ENCODE results near the gene EFNA2.

The EFNA2 gene

GRCh38 chr19:1277061-1277460 is 8.6 kb upstream of the EFNA2 start:
- no peak for ATAC-seq (replicated peaks)
- Mint-ChIP-seq H3K4me3 (peak overlapping the region; percentile 90 to 93), H3K4me1 (peaks cover 41 to 62% of the 10 kb centered on the region in 2 donors), H3K9me3 (no peaks in the 10 kb centered on the region), H3K27ac (peak overlapping the region; percentile 98), H3K27me3 (peaks cover 0 to 5% of the 10 kb centered on the region in 2 donors), H3K36me3 (peaks cover 54 to 61% of the 10 kb centered on the region in 2 donors)
- no peak for DNase-seq

DNA sequence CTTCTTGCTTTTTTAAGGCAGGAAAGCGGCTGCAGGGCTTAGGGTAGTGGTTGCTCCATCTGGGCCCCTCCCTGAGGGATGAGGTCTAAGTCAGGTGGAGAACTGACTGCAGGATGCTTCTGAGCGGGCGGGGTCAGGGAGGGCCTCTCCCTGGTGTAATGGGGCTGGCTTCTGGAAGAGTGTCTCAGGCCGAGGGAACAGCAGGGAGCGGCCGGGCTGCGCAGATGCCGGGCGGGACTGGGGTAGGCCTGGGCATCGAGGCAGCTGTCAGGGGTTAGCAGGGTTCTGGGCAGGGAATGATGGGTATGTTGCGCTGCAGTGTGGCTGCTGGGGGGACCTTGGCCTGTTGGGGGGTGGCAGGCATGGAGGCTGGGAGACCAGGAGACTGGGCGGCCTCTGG is 7.6 kb upstream of the EFNA2 start:
- ATAC-seq (replicated peaks) (no peak), DNase-seq (no peak)
- Mint-ChIP-seq H3K27me3 (peaks cover 4 to 8% of the 10 kb centered on the region in 2 donors), H3K4me1 (peaks cover 37 to 51% of the 10 kb centered on the region in 2 donors), H3K27ac (no peak overlapping the region), H3K9me3 (no peaks in the 10 kb centered on the region), H3K36me3 (peaks cover 46 to 53% of the 10 kb centered on the region in 2 donors), H3K4me3 (no peak overlapping the region)

DNA sequence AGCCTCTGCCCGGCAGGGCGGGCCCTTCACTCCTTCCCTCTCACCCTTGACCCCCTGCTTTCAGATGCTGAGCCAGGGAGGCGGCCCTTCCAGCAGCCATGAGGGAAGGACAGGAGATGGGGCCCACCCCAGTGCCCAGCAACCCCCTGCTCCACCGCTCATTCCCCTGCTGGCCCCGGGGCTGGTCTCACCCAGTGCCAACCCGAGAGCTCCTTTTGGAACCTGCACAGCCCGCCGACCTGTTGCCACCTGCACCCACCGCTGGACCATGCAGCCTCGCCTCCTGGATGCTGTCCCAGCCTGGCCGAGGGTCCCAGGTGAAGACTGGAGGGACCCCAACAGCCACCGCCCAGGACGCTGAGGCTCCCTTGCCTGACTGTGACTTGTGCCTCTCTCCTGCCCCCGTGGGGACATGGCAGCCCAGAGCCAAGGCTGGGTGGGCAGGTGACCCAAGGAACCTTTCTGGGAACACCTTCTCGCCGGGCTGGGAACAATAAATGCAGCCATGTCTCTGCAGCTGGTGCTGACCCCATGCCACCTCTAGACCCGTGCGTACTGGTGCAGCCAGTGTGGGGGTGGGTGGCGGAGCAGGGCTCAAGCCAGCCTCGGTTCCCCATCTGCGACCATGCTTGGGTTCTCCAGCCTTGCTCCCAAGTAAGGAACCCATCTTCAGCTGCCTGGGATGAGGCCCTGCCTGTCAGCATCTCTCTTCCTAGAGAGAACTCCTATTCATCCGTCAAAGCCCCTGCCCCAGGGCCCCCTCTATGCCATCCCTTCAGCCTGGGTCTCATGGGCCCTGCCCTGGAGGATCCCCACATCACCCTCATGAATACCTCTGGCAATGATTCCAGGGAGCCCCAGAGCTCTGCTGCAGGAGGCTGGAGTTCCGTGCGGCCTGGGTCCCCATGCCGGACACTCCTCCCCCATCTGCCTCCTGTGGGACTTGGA is 6.7 kb upstream of the EFNA2 start:
- Mint-ChIP-seq H3K27ac (peak overlapping the region; percentile 88), H3K4me1 (peaks cover 31 to 43% of the 10 kb centered on the region in 2 donors), H3K36me3 (peaks cover 38 to 46% of the 10 kb centered on the region in 2 donors), H3K4me3 (peak overlapping the region in 1 of 2 donors; percentile 35), H3K9me3 (no peaks in the 10 kb centered on the region), H3K27me3 (peaks cover 10% of the 10 kb centered on the region in 2 donors)
- ATAC-seq (replicated peaks) (no peak), DNase-seq (no peak)

DNA sequence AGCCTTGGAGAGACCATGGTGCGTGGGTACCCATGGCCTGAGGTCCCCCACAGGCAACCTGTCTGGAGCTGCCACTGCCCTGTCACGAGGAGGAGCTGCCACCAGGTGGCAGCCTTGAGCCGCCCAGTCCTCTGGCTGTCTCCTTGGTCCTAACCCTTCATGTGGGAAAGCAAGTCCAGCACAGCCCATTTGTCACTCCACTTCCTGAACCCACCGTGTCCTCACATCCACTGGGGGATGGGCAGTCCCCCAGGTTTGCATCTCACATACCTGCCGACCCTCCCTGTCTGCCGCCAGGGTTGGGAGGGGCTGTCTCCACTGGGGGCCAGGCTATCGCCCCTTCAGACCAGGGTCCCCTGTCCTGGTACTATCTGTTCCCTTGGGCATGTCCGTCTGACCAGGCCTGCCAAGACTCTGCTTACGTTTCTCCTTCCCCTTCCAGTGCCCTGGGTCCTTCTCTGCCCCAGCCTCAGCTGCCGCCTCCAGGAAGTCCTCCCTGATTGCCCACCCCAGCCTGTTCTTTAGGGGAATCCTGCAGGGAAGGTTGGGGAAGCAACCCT is 5.8 kb upstream of the EFNA2 start:
- Mint-ChIP-seq H3K36me3 (peaks cover 34 to 40% of the 10 kb centered on the region in 2 donors), H3K4me3 (peak overlapping the region in 1 of 2 donors; percentile 41), H3K27me3 (peaks cover 18 to 19% of the 10 kb centered on the region in 2 donors), H3K4me1 (peaks cover 30 to 40% of the 10 kb centered on the region in 2 donors), H3K9me3 (no peaks in the 10 kb centered on the region), H3K27ac (peak overlapping the region; percentile 88)
- DNase-seq (peak; percentile 70), ATAC-seq (replicated peaks) (peak; percentile 28 to 29)

DNA sequence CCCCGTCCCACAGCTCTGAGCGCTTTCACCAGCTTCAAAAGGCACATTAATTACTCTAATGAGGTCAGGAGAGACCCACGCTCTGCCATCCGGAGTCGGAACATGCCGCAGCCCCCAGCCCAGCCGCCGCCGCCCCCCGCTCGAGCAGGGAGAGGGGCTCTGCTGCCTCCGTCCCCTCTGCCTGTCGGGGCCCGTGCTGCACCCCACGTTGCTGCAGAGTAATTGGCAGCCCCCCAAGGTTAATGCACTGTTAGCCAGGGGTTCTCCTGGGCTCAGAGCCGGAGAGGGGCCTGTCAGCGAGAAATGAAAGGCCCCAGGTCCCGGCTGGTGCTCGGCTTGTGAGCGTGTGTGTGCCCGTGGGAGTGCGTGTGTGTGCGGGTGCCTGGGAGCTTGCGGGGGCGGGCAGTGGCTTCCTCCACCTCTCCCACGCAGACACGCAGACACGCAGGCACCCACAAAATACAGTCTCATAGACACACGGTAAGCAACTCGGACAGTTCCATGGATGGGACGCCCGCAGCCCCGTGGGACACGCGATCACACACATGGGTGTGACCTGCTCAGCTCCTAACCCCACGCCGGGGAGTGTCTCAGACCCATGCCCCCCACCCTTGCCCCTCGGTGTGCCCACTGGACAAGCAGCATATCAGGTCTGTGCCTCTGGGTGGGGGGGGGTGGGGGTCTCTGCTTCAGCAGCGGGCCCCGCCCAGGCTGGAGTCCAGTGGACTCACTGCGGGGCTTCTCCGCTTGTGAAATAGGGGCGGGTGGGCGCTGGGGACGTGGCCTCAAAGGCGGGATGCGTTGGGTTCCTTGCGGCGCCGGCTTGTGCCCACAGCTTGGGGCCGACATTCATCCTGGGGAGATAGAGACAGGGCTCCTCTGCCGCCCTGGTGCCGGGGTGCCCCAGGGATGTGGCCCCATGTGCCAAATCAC is 4.8 kb upstream of the EFNA2 start:
- peaks cover 24% of the 10 kb centered on the region in 2 donors for H3K27me3 Mint-ChIP-seq
- H3K4me3 Mint-ChIP-seq = peak overlapping the region in 1 of 2 donors; percentile 32
- peaks cover 29 to 40% of the 10 kb centered on the region in 2 donors for H3K4me1 Mint-ChIP-seq
- ATAC-seq (replicated peaks) (no peak), DNase-seq (no peak)
- peaks cover 32 to 36% of the 10 kb centered on the region in 2 donors for H3K36me3 Mint-ChIP-seq
- no peaks in the 10 kb centered on the region for H3K9me3 Mint-ChIP-seq
- no peak overlapping the region for H3K27ac Mint-ChIP-seq

GRCh38 chr19:1281569-1282287 is 3.9 kb upstream of the EFNA2 start:
- ATAC-seq (replicated peaks) = no peak
- no peak for DNase-seq
- peaks cover 28 to 30% of the 10 kb centered on the region in 2 donors for H3K27me3 Mint-ChIP-seq
- no peak overlapping the region for H3K4me3 Mint-ChIP-seq
- H3K4me1 Mint-ChIP-seq = peaks cover 29 to 40% of the 10 kb centered on the region in 2 donors
- peak overlapping the region; percentile 51 for H3K27ac Mint-ChIP-seq
- no peaks in the 10 kb centered on the region for H3K9me3 Mint-ChIP-seq
- H3K36me3 Mint-ChIP-seq = peaks cover 29 to 32% of the 10 kb centered on the region in 2 donors

DNA sequence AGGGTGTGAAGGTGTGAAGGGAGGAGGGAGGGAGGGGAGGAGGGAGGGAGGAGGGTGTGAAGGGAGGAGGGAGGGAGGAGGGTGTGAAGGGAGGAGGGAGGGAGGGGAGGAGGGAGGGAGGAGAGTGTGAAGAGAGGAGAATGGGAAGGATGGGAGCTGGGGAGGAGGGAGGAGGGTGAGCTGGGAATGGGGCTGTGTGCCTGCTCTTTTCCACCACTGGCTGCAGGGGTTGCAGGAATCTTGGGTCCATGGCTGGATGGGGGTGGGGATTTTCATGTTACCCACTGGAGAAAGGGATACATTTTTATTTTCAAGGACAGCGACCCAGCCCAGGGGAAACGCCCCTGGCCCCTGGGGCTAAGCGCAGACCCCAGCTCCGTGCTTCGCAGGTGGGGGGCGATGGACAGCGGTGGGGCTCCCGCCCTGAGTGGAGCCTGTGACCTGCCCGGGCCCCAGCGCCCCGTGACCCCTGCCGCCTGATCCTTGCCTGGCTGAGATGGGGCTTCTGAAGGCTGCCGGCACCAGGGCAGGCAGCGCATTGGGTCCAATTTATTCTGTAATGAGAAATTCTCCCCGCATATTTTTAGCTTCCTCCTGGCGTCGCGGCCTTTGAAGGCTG is 3.0 kb upstream of the EFNA2 start:
- no peak for ATAC-seq (replicated peaks)
- no peak for DNase-seq
- Mint-ChIP-seq H3K4me3 (no peak overlapping the region), H3K27ac (no peak overlapping the region), H3K36me3 (peaks cover 25 to 29% of the 10 kb centered on the region in 2 donors), H3K4me1 (peaks cover 27 to 33% of the 10 kb centered on the region in 2 donors), H3K9me3 (no peaks in the 10 kb centered on the region), H3K27me3 (peaks cover 29 to 38% of the 10 kb centered on the region in 2 donors)

- peaks cover 23 to 26% of the 10 kb centered on the region in 2 donors for H3K4me1 Mint-ChIP-seq
- no peaks in the 10 kb centered on the region for H3K9me3 Mint-ChIP-seq
- DNase-seq (no peak), ATAC-seq (replicated peaks) (no peak)
- no peak overlapping the region for H3K4me3 Mint-ChIP-seq
- no peak overlapping the region for H3K27ac Mint-ChIP-seq
- peaks cover 34 to 44% of the 10 kb centered on the region in 2 donors for H3K27me3 Mint-ChIP-seq
- H3K36me3 Mint-ChIP-seq = peaks cover 19 to 23% of the 10 kb centered on the region in 2 donors
Measured at GRCh38 chr19:1283207-1283916, 2.3 kb upstream of the EFNA2 start.

DNA sequence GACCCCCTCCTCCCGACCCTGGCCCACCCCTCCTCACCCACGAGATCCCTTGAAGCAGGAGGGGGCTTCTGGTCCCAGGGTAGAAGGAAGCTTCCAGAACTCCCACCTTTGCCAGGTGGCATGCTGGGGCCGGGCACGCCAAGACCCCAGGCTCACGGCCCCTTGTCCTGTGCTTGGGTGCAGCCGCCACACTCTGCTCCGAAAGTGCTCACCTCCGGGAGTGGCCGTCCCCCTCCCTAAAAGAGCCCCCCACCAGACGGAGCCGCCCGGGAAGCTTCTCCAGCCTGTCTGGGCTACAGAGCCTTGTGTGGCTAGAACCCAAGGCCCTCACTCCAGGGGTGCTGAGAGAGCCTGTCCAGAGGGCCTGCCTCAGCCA is 1.8 kb upstream of the EFNA2 start:
- Mint-ChIP-seq H3K36me3 (peaks cover 15 to 21% of the 10 kb centered on the region in 2 donors), H3K4me3 (no peak overlapping the region), H3K4me1 (peaks cover 21 to 26% of the 10 kb centered on the region in 2 donors), H3K27ac (no peak overlapping the region), H3K9me3 (no peaks in the 10 kb centered on the region), H3K27me3 (peaks cover 34 to 46% of the 10 kb centered on the region in 2 donors)
- DNase-seq (no peak), ATAC-seq (replicated peaks) (no peak)

DNA sequence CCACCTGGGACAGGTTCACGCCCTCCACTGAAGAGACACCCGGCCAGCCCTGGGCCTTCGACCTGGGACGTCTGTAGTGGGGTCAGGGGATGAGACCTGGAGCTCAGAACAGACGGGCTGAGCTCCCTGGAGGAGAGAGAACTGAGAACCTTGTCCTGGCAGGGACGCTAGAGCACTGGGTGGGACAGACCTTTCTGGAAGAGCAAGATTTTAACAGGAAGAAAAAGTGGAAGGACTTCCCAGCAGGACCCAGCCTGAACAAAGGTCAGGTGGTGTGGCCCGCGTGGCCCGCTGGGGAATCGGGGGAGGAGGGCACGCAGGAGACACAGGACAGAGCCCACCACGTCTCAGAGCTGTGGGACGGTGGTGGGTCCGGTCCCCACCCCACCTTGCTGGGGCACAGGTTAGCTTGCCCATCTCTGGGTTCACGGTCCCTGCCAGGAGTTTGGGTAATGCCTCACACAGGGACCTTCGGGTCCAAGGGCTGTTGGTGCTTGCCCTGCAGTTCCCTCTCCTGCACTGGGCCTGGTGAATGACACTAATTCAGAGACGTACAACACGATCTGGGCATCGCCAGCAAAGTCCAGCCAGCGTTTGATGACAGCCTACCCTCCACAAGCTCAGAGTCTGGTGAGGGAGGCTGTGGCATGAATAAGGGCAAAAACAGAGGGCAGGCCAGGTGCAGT is 1.2 kb upstream of the EFNA2 start:
- H3K27ac Mint-ChIP-seq = peak overlapping the region; percentile 38
- H3K36me3 Mint-ChIP-seq = peaks cover 12 to 16% of the 10 kb centered on the region in 2 donors
- H3K4me1 Mint-ChIP-seq = peaks cover 20 to 24% of the 10 kb centered on the region in 2 donors
- ATAC-seq (replicated peaks) (no peak), DNase-seq (no peak)
- peak overlapping the region; percentile 54 to 66 for H3K4me3 Mint-ChIP-seq
- H3K9me3 Mint-ChIP-seq = no peaks in the 10 kb centered on the region
- H3K27me3 Mint-ChIP-seq = peaks cover 38 to 51% of the 10 kb centered on the region in 2 donors

DNA sequence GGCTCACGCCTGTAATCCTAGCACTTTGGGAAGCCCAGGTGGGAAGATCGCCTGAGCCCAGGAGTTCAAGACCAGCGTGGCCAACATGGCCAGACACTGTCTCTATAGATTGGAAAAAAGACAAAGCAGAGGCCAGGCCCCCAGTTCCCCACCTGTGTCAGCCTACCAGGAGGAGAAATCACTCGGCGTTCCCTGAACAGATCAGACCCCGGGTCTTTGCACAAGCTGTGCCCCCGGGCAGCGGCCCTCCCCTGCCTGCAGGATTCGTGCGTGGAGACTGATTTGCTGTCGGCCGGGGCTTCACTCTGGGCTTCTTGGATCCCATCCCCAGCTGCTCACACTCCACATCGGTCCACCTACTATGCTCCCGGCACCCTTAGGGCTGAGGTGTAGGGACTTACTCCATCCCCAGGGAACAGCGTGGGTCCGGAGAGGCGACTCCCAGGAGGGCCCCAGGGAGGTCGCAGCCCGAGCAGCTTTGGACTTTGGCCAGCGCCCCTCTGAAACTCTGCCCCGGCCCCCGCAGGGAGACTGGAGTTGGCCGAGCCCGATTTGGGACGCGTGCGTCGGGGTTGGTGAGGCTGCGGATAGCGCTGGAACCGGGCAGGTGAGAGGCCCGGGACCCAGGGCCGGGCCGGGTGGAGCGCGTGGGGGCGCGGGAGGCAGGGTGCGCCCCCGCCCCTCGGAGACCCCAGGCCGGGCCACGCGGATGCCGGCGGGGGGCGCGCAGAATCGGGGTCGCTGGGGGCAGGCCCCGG is 515 bp upstream of the EFNA2 start:
- Mint-ChIP-seq H3K36me3 (peaks cover 5 to 9% of the 10 kb centered on the region in 2 donors), H3K27ac (no peak overlapping the region), H3K4me1 (peaks cover 14 to 17% of the 10 kb centered on the region in 2 donors), H3K4me3 (peak overlapping the region; percentile 54 to 66), H3K27me3 (peaks cover 38 to 59% of the 10 kb centered on the region in 2 donors), H3K9me3 (no peaks in the 10 kb centered on the region)
- DNase-seq (no peak), ATAC-seq (replicated peaks) (no peak)
